GM21360 (cell line): ENCODE measurements around the gene ECM1.

ENCODE experiments used
- ATAC-seq: cut with Tn5 transposase; IDR thresholded peaks from one replicate; pipeline ENCODE4 v1.9.1; 2021; ENCODE audit warnings: mild to moderate bottlenecking, moderate library complexity; ENCODE audit not compliant: unreplicated experiment

ECM1 gene

GRCh38 chr1:150543500-150544143 lies 35.7 kb downstream of the ECM1 start:
- no peak for ATAC-seq

- no peak for ATAC-seq
Observed at GRCh38 chr1:150544204-150544603, 36.3 kb downstream of the ECM1 start.

DNA sequence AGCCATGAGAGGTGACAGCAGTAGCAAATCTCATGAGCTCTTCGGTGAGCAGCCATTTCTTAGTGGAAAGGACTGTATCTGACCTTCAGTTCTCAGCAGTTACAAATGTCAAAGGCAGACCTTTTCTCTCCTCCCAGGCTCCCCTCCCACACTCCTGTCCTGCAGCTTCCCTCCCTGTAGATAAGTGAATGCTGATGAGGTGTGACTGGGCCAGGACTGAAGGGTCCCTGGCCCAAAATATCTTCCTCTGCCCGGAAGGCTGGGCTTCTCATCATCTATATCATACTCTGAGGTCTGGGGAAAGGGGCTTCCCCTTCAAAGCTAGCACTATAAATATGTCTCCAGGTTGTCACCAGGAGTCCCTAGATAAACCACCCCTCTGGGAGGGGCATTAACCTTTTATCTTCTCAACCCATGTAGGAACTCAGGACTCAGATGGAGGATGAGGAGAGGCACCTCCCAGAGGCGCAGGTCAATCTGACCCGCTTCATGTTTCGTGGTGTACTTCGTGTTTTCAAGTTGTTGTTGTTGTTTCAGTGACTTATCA lies 37.6 kb downstream of the ECM1 start:
- no peak for ATAC-seq

DNA sequence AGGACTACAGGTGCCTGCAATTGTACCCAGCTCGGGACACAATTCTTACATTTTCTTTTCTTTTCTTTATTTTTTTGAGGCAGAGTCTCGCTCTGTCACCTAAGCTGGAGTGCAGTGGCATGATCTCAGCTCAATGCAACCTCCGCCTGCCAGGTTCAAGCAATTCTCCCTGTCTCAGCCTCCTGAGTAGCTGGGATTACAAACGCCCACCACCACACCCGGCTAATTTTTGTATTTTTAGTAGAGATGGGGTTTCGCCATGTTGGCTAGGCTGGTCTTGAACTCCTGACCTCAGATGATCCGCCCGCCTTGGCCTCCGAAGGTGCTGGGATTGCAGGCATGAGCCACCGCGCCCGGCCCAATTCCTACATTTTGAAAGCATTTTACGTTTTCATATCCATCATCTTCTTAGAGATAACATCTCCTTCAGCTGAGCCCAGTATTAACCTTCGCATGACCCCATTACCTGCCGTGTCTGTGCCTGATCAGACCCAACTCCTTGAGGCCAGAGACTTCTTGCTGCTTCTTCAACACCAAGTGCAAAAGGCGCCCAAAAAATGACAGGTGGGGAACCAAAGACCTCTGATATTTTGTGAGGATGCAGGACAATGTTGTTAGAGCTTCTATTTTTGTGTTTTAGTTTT lies 38.5 kb downstream of the ECM1 start:
- no peak for ATAC-seq

DNA sequence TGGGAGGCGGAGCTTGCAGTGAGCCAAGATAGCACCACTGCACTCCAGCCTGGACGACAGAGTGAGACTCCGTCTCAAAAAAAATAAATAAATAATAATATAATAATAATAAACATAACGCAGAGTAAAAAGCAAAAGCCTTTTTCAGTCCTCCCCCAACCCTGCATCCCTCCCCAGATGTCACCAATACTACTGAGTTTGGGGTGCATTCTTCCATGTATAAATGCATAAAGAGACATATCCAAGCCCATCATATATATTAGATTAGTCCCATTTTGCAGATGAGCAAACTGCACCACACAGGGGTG lies 40.4 kb downstream of the ECM1 start:
- no peak for ATAC-seq

DNA sequence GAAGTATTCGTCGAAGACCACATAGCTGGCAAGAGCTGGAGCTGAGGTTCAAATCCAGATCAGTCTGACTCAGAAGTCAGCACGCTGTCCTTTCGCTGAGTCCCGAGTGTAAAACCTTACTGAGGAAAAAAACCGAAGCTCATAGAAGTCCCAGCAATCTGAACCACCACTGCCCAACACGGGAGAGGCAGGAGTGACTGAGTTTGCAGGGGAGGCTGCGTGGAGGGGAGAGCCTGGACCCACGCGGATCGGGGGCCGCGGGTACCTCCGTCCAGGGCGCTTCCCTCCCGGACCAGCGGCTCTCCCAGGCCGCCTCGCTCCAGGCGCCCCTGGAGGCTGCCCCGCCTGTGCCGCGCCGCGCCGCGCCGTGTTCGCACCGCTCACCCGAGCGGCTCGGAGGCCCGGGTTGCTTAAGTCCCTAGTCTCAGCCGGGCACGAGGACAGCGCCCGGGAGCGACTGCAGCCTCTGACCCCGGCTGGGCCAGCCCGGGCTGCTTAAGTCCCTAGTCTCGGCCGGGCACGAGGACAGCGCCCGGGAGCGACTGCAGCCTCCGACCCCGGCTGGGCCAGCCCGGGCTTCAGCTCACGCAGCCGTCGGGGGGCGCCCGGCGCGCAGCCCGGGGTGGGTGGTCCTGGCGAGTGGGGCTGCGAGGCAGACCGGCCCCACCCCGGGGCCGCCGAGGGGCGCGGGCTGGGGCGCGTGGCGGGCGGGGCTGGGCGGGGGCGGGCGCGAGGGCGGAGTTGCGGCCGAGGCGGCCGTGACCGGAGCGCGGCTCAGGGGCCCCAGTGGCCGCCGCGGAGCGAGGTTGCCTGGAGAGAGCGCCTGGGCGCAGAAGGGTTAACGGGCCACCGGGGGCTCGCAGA lies 41.0 kb downstream of the ECM1 start, which contains the start of gene ADAMTSL4:
TSS of gene ADAMTSL4 (plus strand) at position 777 of the 864 bp plus-strand sequence. CDS start 2,881 bp downstream, outside the sequence.
- no peak for ATAC-seq

- ATAC-seq: no peak
Observed at GRCh38 chr1:150549496-150550221, 41.8 kb downstream of the ECM1 start.

DNA sequence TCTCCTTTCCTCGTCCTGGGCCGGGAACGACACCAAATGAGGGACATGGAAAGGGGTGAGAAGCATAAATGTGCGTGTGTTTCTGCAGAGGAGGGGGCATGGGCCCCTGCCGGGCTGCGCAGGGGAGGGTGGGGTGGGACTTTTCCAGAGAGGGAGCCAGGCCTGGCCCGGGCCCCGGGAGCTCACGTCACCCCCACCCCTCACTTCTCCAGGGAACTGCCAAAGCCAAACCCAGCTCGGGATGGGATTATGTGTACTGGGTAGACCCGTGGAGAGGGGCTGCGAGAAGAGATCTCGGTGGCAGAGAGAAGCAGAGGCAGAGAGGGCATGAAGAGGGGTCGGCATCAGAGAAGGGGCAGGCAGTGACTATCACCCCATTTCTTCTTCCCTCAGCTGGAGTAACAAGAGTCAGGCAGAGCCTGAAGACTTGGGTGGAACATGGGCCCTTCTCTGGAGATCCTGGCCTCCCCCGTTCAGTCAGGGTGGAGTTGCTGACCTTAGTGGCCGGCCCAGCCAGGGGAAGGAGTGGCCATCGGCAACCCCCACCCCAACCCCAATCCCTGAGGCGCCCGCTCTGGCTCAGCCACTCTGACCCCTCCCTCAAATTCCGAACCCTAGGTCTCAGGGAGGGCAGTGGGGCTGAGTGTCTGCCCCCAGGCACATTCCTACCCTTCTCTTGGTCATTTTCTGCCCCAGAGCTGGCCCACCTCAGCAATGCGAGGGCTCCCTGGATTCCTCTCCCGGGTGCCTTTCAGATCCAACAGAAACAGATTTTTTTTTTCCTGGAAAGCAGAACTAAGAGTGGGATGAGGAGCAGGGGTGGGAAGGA lies 42.5 kb downstream of the ECM1 start:
- ATAC-seq: no peak

GRCh38 chr1:150551051-150551783 lies 43.3 kb downstream of the ECM1 start:
- ATAC-seq: no peak

- no peak for ATAC-seq
Observed at GRCh38 chr1:150551784-150552127, 43.8 kb downstream of the ECM1 start.

DNA sequence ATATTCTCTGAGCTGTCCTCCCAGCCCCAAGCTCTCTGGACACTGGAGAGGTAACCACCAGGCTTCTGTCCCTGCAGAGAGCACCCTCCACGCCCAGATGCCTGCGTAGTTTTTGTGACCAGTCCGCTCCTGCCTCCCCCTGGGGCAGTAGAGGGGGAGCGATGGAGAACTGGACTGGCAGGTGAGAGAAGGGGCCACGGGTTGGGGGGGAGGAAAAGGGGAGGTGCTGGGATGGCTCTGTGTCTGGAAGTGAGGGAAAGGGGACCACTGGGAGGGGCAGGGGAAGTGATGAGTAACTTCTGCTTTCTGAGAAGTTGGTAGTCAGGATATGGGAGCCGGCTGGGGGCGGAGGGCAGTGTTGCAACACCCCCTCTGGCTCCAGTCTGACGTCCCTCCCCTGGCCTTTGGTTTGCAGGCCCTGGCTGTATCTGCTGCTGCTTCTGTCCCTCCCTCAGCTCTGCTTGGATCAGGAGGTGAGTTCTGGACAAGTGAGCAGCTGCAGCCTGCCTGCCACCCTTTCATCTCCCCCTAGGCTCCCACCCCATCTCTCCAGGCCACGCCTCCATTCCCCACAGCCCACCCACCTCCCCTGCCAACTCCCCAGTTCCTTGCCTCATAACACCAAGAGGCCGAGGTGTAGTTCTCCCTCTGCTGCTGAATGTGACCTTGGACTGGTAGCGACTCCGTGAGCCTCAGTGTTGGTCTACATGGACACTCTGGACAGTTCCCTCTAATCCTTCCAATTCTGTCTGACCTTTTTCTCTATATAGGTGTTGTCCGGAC lies 44.4 kb downstream of the ECM1 start:
- no peak for ATAC-seq

GRCh38 chr1:150552911-150553289 lies 45.0 kb downstream of the ECM1 start:
- no peak for ATAC-seq

DNA sequence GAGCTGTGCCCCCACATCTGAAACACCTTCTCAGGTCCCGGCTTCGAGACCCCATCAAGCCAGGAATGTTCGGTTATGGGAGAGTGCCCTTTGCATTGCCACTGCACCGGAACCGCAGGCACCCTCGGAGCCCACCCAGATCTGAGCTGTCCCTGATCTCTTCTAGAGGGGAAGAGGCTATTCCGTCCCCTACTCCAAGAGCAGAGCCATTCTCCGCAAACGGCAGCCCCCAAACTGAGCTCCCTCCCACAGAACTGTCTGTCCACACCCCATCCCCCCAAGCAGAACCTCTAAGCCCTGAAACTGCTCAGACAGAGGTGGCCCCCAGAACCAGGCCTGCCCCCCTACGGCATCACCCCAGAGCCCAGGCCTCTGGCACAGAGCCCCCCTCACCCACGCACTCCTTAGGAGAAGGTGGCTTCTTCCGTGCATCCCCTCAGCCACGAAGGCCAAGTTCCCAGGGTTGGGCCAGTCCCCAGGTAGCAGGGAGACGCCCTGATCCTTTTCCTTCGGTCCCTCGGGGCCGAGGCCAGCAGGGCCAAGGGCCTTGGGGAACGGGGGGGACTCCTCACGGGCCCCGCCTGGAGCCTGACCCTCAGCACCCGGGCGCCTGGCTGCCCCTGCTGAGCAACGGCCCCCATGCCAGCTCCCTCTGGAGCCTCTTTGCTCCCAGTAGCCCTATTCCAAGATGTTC lies 45.6 kb downstream of the ECM1 start:
- ATAC-seq: no peak

GRCh38 chr1:150554086-150554452 lies 46.2 kb downstream of the ECM1 start:
- no peak for ATAC-seq

- ATAC-seq: no peak
Observed at GRCh38 chr1:150555198-150555970, 47.5 kb downstream of the ECM1 start.

DNA sequence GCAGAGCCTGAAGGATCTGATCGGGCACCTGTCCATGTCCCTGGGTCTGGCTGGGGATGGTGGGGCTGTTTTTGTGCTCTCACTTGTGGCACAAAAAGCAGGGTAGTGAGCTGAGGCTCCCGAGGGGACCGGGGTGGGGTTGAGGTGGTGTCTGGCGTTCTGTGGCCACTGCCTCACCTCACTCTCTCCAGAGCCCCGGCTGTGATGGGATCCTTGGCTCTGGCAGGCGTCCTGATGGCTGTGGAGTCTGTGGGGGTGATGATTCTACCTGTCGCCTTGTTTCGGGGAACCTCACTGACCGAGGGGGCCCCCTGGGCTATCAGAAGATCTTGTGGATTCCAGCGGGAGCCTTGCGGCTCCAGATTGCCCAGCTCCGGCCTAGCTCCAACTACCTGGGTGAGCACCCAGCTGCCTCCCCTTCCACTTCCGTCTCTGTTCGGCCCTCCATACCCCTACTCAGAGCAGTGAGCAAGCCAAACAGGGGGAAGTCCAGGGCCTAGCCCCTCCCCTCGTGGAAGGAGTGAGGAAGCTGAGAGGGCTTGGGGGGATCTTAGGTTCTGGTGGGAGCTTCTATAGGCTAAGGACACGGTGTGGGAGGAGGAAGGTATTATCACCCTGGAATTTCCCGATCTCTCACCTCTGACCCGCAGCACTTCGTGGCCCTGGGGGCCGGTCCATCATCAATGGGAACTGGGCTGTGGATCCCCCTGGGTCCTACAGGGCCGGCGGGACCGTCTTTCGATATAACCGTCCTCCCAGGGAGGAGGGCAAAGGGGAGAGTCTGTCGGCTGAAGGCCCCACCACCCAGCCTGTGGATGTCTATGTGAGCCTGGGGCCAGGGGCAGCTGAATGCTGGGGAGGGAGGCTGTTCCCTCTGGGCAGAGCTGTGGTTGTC lies 48.3 kb downstream of the ECM1 start:
- no peak for ATAC-seq
